NCI-H128 (cell line): ENCODE results near the gene IQGAP1.

ENCODE experiments used
- DNase-seq: peaks from one replicate; lab custom pipeline; 2025; ENCODE audit not compliant: unreplicated experiment; lab: John Stamatoyannopoulos, UW

IQGAP1 gene

GRCh38 chr15:90365414-90366055, 22.5 kb upstream of the IQGAP1 start:
- DNase-seq = no peak

- no peak for DNase-seq
Observed at GRCh38 chr15:90367576-90367975, 20.5 kb upstream of the IQGAP1 start.

GRCh38 chr15:90375071-90375470, 13.0 kb upstream of the IQGAP1 start:
- no peak for DNase-seq

GRCh38 chr15:90376789-90377188, 11.3 kb upstream of the IQGAP1 start:
- DNase-seq = no peak

GRCh38 chr15:90379263-90379662, 8.8 kb upstream of the IQGAP1 start:
- no peak for DNase-seq

GRCh38 chr15:90381515-90381914, 6.5 kb upstream of the IQGAP1 start:
- no peak for DNase-seq

GRCh38 chr15:90382320-90382719, 5.7 kb upstream of the IQGAP1 start:
- DNase-seq = no peak

- no peak for DNase-seq
Observed at GRCh38 chr15:90386221-90386620, 1.8 kb upstream of the IQGAP1 start.

GRCh38 chr15:90388462-90389380, 679 bp downstream of the IQGAP1 start:
- DNase-seq = no peak

GRCh38 chr15:90389513-90389912, 1.5 kb downstream of the IQGAP1 start:
- DNase-seq = no peak

GRCh38 chr15:90393040-90393439, 5.0 kb downstream of the IQGAP1 start:
- DNase-seq = no peak

- no peak for DNase-seq
Observed at GRCh38 chr15:90394074-90394473, 6.0 kb downstream of the IQGAP1 start.

GRCh38 chr15:90394748-90395442, 6.9 kb downstream of the IQGAP1 start:
- no peak for DNase-seq

GRCh38 chr15:90396321-90396720, 8.3 kb downstream of the IQGAP1 start:
- no peak for DNase-seq

- no peak for DNase-seq
Observed at GRCh38 chr15:90400005-90400758, 12.1 kb downstream of the IQGAP1 start.

- peak; percentile 12 for DNase-seq
Observed at GRCh38 chr15:90400759-90401314, 12.8 kb downstream of the IQGAP1 start.

- DNase-seq = no peak
Observed at GRCh38 chr15:90401495-90401894, 13.5 kb downstream of the IQGAP1 start.

- DNase-seq = no peak
Observed at GRCh38 chr15:90402223-90402622, 14.2 kb downstream of the IQGAP1 start.

- DNase-seq = no peak
Observed at GRCh38 chr15:90402767-90403166, 14.7 kb downstream of the IQGAP1 start.

- DNase-seq = no peak
Observed at GRCh38 chr15:90405055-90405607, 17.1 kb downstream of the IQGAP1 start.
